Activated CD8-positive, alpha-beta memory T cell treated with anti-CD3 and anti-CD28 coated beads, Interleukin-2, amount 50 U/mL, for 24 hours (primary cell): ENCODE data around the gene LCN6.
"Not testable (repeated sequence)": the region's sequence is repeated elsewhere in the genome, so short reads cannot be mapped to it uniquely, and the experiment has no call there.

Experiments
- DNase-seq: peaks from one replicate; pipeline ENCODE4 v3.0.0-alpha.2; 2020; ENCODE audit errors: extremely low read depth

The LCN6 gene

DNA sequence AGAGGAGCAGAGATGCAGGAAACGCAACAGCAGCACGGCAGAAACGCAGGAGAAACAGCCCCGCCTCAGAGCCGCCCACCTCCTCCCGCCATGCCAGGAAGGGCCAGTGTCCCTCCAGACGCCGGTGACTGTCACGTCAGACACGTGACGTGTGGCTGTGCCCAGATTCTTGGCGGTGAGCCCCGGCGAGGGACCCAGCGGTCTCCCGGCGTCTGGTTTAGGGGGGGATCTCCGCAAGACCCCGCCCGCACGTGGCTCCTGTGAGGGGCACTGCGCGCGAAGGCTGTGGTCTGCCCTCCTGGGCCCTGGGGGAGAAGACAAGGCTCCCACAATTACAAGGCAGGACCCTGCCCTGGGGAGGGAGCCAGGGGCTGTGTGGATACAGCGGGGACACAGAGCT, 12.1 kb upstream of the LCN6 start:
- DNase-seq: no peak

GRCh38 chr9:136759436-136760325, 11.4 kb upstream of the LCN6 start:
- no peak for DNase-seq

- DNase-seq: no peak
These were observed 10.7 kb upstream of the LCN6 start for GRCh38 chr9:136759001-136759400.

DNA sequence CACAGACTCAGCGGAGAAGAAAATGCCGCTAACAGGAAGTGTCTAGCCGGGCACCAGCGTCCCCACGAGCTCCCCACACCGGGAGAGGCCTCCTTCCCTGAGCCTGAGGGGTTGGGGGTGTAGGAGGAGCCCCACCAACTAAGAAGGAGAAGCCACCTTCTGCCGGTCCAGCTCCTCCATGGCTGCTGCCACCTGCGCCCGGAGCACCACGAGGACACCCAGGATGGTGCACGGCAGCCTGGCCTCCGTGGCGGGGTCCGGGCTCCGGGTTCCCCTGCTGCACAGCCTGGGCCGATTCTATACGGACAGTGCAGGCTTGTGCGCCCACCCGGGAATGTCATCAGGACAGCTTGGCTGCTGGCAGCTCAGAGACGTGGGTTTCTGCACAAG, 9.4 kb upstream of the LCN6 start:
- DNase-seq: no peak

DNA sequence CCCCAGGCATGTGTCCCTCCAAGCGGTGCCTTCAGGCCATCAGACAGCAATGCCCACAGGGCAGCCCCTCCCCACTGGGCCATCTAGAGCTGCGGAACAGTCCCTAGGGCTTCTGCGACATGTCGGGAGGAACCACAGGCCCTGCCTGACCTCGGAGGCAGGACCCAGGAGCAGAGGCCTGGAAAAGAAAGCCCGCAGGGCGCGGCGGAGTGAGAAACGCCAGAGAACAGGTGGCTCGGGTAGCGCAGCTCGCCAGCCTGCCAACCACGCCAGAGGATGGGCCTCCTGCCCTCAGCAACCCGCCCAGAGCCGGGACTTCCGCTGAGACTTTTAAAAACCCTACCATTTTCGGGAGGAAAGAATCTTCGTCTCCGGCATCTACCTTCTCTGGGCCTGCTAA, 9.0 kb upstream of the LCN6 start:
- DNase-seq: no peak

DNA sequence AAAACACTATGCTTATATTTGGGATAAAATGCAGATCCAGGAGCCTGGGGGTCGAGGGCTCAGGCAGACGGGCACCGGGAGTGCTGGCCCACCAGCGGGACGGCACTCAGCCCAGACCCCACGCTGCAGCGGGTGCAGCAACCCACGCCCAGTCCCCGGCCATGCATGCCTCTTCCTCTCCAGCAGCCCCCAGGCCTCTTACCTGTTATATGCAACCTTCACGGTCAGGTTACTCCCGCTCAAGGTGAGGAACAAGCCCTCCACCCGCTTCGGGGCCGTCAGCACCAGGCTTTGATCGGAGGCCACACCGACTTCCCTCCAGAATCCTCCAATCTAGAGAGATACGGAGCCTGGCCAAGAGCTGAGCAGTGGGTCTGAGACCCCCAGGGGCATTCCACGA, 8.5 kb upstream of the LCN6 start:
- no peak for DNase-seq

DNA sequence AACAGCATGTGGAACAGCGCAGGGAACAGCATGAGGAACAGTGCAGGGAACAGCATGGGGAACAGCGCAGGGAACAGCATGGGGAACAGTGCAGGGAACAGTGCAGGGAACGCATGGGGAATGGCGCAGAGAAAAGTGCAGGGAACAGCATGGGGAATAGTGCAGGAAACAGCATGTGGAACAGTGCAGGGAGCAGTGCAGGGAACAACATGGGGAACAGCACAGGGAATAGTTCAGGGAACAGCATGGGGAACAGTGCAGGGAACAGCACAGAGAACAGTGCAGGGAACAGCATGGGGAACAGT, 7.8 kb upstream of the LCN6 start:
- DNase-seq: no peak

GRCh38 chr9:136755302-136756133, 7.2 kb upstream of the LCN6 start:
- not testable (repeated sequence) for DNase-seq

- DNase-seq: no peak
These were observed 6.4 kb upstream of the LCN6 start for GRCh38 chr9:136754626-136755301.

DNA sequence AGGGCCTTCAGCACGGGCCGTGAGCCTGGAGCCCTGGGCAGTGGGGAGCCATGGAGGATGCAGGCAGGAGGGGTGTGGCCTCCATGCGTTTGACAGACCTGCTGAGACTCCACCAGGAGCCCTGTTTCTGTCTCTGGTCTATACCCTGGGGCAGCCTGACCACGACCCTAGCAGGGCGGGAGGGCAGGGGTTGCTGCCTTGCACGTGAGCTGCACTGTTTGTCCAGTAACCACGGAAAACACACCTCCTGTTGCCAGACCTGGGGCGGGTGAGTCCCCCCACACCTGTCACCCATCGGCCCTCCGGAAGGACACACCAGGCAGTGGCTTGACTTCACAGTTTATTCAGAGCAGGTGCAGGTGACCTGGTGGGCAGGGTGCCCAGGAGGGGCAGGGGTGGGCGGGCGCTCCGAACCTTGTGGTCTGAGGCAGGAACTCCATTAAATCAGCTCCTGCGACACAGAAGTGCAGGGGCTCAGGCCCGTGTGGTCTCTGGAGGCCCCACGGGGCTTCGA, 5.8 kb upstream of the LCN6 start:
- DNase-seq: no peak

GRCh38 chr9:136753371-136754058, 5.2 kb upstream of the LCN6 start:
- DNase-seq: no peak

GRCh38 chr9:136751814-136752213, 3.5 kb upstream of the LCN6 start:
- no peak for DNase-seq

DNA sequence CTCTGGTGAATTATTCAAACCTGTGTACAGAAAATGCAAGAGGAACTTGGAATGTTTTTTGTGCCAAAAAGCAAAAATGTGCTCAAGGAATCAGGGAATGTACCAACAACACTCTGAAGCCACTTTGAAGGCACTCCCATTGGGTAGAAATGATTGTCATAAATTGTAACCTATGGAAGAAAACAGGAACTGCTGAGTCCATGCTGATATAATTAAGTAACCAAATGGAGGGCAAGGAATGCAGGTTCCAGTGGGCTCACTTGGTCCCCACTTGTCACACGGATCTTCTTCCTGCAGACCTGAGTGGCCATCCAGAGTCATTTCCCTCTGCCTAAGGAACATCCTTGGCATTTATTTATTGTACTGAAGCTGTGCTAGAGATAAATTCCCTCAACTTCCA, 2.9 kb upstream of the LCN6 start:
- DNase-seq: no peak

DNA sequence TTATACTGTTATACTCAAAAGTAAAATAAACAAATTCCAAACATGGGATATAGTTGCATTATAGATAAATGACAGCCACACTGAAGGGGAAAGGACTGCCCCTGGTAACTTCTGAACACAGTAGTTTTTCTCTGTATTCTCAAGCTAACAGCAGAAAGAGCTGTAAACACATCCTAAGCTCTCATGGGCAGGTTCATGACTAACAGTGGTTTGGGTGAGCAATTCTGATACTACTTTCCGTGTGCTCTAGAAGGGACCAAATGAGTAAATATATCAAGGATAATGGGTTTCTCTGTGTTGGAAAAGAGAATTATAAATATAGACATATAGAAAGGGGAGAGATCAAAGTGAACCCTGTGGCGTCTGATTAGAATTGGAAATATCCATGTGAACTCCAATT, 2.2 kb upstream of the LCN6 start:
- no peak for DNase-seq

DNA sequence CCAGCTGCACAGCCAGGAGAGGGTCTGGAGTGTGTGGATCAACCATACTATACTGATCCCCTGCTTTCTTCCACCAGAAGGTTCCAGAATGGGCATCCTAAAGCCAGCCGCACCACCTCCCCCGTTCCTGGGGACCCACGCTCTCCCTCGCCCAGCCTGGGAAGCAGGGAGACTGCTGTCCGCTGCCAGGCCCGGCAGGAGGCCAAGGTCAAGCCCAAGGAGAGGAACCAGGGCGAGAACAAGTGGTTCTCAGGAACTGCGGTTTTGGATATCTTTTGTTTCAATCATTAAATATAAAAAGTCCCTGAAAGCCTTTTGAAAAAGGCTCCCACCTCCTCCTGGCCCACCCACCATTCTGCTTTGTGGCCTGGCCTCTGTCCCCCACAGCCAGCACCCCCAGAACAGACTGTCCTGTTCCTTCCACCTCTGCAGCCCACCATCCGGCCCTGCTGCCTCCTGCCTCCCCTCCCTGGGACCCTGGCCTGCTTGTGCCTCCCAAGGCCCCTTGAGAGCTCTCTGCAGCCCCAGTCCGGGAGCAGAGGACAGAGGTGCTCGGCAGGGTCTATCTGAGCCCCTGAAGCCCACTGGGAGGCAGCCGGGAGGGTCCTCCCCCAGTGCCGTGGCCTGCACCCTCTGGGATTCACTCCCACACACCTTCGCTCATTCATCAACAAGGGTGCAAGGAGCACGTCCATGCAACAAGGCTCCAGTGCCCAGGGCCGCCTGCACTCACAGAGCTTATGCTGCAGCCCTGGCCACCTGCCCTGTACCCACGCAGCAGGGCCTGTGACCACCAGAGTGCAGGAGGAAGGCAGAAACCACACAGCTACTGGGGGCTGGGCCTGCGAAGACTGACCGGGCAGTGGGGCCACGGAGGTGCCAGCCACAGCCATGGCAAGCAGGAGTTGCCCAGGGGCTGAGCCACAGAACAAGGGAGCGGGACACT, 614 bp upstream of the LCN6 start:
- no peak for DNase-seq

DNA sequence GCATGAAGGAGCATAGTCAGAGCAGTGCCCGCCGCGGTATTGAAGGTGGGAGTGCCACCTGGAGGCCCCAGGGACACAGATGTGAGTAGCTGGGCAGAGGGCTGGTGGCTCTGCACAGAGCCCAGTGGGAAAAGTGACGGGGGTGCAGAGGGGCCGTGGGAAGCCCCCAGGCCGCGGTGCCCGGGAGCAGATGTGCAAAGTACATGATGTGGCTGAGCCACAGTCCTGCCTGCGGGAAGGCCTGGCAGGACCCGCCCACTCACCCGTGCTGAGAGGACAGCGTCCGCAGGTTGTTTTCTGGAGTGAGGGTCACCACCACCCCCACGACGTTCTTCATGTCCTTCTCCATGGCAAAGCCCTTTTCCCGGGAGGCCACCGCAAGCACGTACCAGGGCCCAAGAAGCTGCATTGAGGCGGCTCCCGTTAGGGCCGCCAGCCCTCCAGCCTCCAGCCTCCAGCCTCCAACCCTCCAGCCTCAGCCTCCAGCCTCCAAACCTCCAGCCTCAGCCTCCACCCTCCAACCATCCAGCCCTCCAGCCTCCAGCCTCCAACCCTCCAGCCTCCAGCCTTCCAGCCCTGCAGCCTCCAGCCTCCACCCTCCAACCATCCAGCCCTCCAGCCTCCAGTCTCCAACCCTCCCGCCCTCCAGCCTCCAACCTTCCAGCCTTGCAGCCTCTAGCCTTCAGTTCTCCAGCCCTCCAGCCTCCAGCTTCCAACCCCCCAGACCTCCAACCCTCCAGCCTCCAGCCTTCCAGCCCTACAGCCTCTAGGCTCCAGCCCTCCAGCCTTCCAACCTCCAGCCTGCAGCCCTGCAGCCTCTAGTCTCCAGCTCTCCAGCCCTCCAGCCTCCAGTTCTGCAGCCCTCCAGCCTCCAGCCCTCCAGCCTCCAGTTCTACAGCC, 914 bp downstream of the LCN6 start:
- no peak for DNase-seq

GRCh38 chr9:136746621-136747020, 1.7 kb downstream of the LCN6 start:
- no peak for DNase-seq

GRCh38 chr9:136746155-136746490, 2.2 kb downstream of the LCN6 start:
- DNase-seq: no peak

- DNase-seq: no peak
These were observed 2.8 kb downstream of the LCN6 start for GRCh38 chr9:136745389-136746154.
